Neuronal stem cell (in vitro differentiated cells): Measurements from ENCODE around the gene ZNF830. TPM values are rescaled to one million over a fixed set of nuclear protein-coding genes. Genes with fewer than 3 reads are reported as not detected.

Experiments
- DNase-seq: peaks from one replicate; pipeline ENCODE4 v3.0.0-alpha.2; 2013; ENCODE audit warnings: low spot score
- H2AFZ ChIP-seq: one replicate; pipeline ENCODE4 v1.6.1; 2013; ENCODE audit warnings: mild to moderate bottlenecking, low read length, inconsistent platforms
- H2AK5ac ChIP-seq: 2 replicates; pipeline ENCODE4 v1.6.1; 2013; ENCODE audit warnings: low read depth, mild to moderate bottlenecking, inconsistent platforms, low read length, moderate library complexity, mixed read lengths
- H2BK120ac ChIP-seq: 2 replicates; pipeline ENCODE4 v1.6.1; 2013; ENCODE audit warnings: low read depth, mild to moderate bottlenecking, inconsistent platforms, low read length, moderate library complexity, mixed read lengths
- H2BK12ac ChIP-seq: one replicate; pipeline ENCODE4 v1.6.1; 2013; ENCODE audit warnings: low read length, inconsistent platforms
- H2BK15ac ChIP-seq: 2 replicates; pipeline ENCODE4 v1.6.1; 2013; ENCODE audit warnings: mild to moderate bottlenecking, low read length, inconsistent platforms, mixed read lengths
- H2BK5ac ChIP-seq: one replicate; pipeline ENCODE4 v1.6.1; 2013; ENCODE audit warnings: inconsistent platforms, mild to moderate bottlenecking, low read length, moderate library complexity
- H3K14ac ChIP-seq: one replicate; pipeline ENCODE4 v1.6.1; 2013; ENCODE audit warnings: low read length, inconsistent platforms
- H3K18ac ChIP-seq: 2 replicates; pipeline ENCODE4 v1.6.1; 2013; ENCODE audit warnings: low read length, inconsistent platforms
- H3K23ac ChIP-seq: 2 replicates; pipeline ENCODE4 v1.6.1; 2013; ENCODE audit warnings: low read depth, mild to moderate bottlenecking, mixed read lengths, low read length, inconsistent platforms; ENCODE audit not compliant: poor library complexity
- H3K27ac ChIP-seq: replicated peaks from 3 replicates; pipeline ENCODE4 v1.5.1; 2013; ENCODE audit warnings: low read length, inconsistent platforms
- H3K27me3 ChIP-seq, 3 experiments: 2 replicates each; pipeline ENCODE4 v1.6.1; 2013; ENCODE audit warnings: low read length in 3 of 3, mild to moderate bottlenecking in 2 of 3, inconsistent platforms in 1 of 3, low read depth in 1 of 3, mixed read lengths in 1 of 3, moderate library complexity in 1 of 3; ENCODE audit not compliant: control insufficient read depth in 3 of 3, insufficient read depth in 3 of 3
- H3K36me3 ChIP-seq, 2 donors: replicated peaks in 1 of 2; 2 replicates each; pipeline ENCODE4 v1.6.1; 2013; ENCODE audit warnings: low read length in 2 of 2; ENCODE audit not compliant: control insufficient read depth in 2 of 2, insufficient read depth in 2 of 2
- H3K4ac ChIP-seq: 2 replicates; pipeline ENCODE4 v1.6.1; 2013; ENCODE audit warnings: inconsistent platforms, mild to moderate bottlenecking, low read length, moderate library complexity
- H3K4me1 ChIP-seq, 2 donors: 1 replicate in 1 of 2; 2 replicates in 1 of 2; pipeline ENCODE4 v1.6.1; 2013; ENCODE audit warnings: low read length in 2 of 2, low read depth in 1 of 2; ENCODE audit not compliant: control insufficient read depth in 2 of 2, insufficient read depth in 1 of 2
- H3K4me2 ChIP-seq: one replicate; pipeline ENCODE4 v1.6.1; 2013; ENCODE audit warnings: mild to moderate bottlenecking, low read length, inconsistent platforms; ENCODE audit not compliant: insufficient read depth, poor library complexity, severe bottlenecking
- H3K4me3 ChIP-seq, 2 donors: 2 replicates each; pipeline ENCODE4 v1.5.1; 2013; ENCODE audit warnings: low read length in 2 of 2, mild to moderate bottlenecking in 2 of 2, inconsistent platforms in 1 of 2, moderate library complexity in 1 of 2
- H3K79me1 ChIP-seq: one replicate; pipeline ENCODE4 v1.6.1; 2013; ENCODE audit warnings: low read depth, mild to moderate bottlenecking, inconsistent platforms, low read length, moderate library complexity
- H3K9ac ChIP-seq: one replicate; pipeline ENCODE4 v1.6.1; 2013; ENCODE audit warnings: mild to moderate bottlenecking, low read depth, low read length, inconsistent platforms; ENCODE audit not compliant: poor library complexity
- H3K9me3 ChIP-seq, 2 donors: replicated peaks in 1 of 2; 2 replicates each; pipeline versions ENCODE3 to v1.6.1; 2013; ENCODE audit warnings: low read length in 2 of 2, mild to moderate bottlenecking in 2 of 2, inconsistent platforms in 1 of 2, low read depth in 1 of 2, mixed read lengths in 1 of 2, moderate library complexity in 1 of 2; ENCODE audit not compliant: control insufficient read depth in 2 of 2, insufficient read depth in 1 of 2
- H4K8ac ChIP-seq: one replicate; pipeline ENCODE4 v1.6.1; 2013; ENCODE audit warnings: low read depth, mild to moderate bottlenecking, inconsistent platforms, low read length, moderate library complexity
- H4K91ac ChIP-seq: one replicate; pipeline ENCODE4 v1.6.1; 2013; ENCODE audit warnings: low read length, low read depth, mild to moderate bottlenecking, inconsistent platforms; ENCODE audit not compliant: poor library complexity
- WGBS, 2 donors: extraction: QIAGEN DNeasy Blood & Tissue Kit; methylation state at CpG; one replicate each; pipeline ENCODE4 v1.1.7; 2013; ENCODE audit warnings: missing lambda C conversion rate in 2 of 2, mixed read lengths in 1 of 2; ENCODE audit not compliant: insufficient read length in 2 of 2, insufficient replicate concordance in 1 of 2; ENCODE audit errors: extremely low coverage in 2 of 2; 5-methylcytosine and 5-hydroxymethylcytosine counted together
- polyA plus RNA-seq, 2 experiments: library from polyadenylated mRNA; stranded (reverse); fragments of 200-250 nt; gene quantifications; one replicate each; pipeline ENCODE4 v1.2.3, GENCODE V29; 2013

ZNF830 gene, protein sequence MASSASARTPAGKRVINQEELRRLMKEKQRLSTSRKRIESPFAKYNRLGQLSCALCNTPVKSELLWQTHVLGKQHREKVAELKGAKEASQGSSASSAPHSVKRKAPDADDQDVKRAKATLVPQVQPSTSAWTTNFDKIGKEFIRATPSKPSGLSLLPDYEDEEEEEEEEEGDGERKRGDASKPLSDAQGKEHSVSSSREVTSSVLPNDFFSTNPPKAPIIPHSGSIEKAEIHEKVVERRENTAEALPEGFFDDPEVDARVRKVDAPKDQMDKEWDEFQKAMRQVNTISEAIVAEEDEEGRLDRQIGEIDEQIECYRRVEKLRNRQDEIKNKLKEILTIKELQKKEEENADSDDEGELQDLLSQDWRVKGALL
- 12.3 TPM for polyA plus RNA-seq (2013, experiment 1 of 2)
- 13.6 TPM for polyA plus RNA-seq (2013, experiment 2 of 2)

DNA sequence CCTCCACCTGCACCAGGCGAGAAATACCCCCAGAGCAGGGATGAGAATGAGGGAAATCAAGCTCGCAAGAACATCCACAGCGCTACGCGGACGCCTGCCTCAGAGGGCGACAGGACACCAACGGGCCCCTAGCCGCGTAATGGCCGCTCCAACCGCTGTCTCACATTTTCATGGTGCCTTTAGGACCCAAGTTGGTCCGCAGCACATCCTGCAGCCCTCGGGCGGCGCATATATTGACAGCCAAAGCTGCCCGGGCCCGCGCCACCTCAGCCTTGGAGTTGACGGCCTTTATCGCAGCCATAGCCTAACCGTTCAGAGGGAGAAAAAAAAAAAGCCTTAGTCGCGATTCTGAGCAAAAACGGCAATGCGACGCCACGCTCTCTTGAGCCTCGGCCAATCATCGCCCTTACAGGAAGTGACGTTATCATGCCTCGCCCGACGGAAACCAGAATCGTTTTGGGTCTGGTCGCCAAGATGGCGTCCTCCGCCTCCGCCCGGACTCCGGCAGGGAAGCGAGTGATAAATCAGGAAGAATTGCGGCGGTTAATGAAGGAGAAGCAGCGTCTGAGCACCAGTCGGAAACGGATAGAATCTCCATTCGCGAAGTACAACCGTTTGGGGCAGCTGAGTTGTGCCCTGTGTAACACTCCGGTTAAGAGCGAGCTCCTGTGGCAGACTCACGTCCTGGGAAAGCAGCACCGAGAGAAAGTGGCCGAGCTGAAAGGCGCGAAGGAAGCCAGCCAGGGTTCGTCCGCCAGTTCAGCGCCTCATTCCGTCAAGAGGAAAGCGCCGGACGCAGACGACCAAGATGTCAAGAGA, at the start of gene ZNF830, which contains the start of gene CCT6B:
Gene ZNF830 (plus strand): TSS at position 448 of the 819 bp plus-strand sequence. CDS start 27 bp downstream, at position 475.
Gene CCT6B (minus strand): TSS at position 368 of the 819 bp plus-strand sequence. CDS start 67 bp downstream, at position 301.
- WGBS, 2 donors = no CpG with 5 or more reads among the region's 65 CpGs
- H3K4me2 ChIP-seq = peak within 1 kb of the TSS; percentile 82
- DNase-seq = peak; percentile 94

DNA sequence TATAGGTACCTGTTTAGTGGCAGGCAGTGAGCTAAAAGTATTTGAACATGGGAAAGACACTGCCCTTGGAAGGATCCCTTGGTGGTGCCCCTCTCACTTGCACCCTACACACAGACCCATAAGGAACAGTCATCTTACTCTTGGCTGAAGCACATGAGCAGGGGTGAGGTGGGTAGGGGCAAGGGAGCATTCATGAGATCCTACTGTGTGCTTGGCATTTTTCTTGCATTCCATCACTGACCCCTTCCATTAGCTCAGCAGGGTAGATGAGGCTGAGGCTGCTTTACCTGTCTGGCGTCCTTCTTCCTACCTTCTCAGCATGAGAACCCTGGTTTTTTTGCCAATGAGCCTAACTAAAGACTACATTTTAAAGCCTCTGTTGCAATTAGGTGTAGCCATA, 48.3 kb upstream of the ZNF830 start:
- Histone ChIP-seq H3K4me2 (no peak overlapping the region), H2BK5ac (no peak overlapping the region), H2AK5ac (no peak overlapping the region), H3K27me3 (no peaks in the 10 kb centered on the region), H4K8ac (no peak overlapping the region), H2BK15ac (no peak overlapping the region), H4K91ac (no peak overlapping the region), H2BK120ac (no peak overlapping the region), H2BK12ac (no peak overlapping the region), H3K4ac (no peak overlapping the region), H3K27ac (no peak overlapping the region), H3K18ac (no peak overlapping the region), H3K36me3 (no peaks in the 10 kb centered on the region), H3K4me3 (no peak overlapping the region), H3K23ac (no peak overlapping the region), H3K14ac (no peak overlapping the region), H3K4me1 (peaks cover 0 to 4% of the 10 kb centered on the region in 2 donors), H3K9ac (no peak overlapping the region), H3K79me1 (no peaks in the 10 kb centered on the region), H3K9me3 (no peaks in the 10 kb centered on the region), H2AFZ (no peak overlapping the region)
- WGBS, 2 donors = no CpG with 5 or more reads among the region's 1 CpG
- DNase-seq = no peak

More for the DNA sequence above, at the start of gene ZNF830, which contains the start of gene CCT6B:
- Histone ChIP-seq H4K91ac (no peak within 1 kb of the TSS), H3K9ac (peak within 1 kb of the TSS; percentile 97), H3K4me1 (peaks cover 5 to 7% of the 10 kb centered on the region in 2 donors), H3K4me3 (peak within 1 kb of the TSS; percentile 92 to 94), H3K36me3 (peaks cover 3 to 38% of the 10 kb centered on the region in 2 donors), H3K79me1 (peaks cover 7% of the 10 kb centered on the region), H2AK5ac (peak within 1 kb of the TSS; percentile 44), H3K27ac (peak within 1 kb of the TSS; percentile 30), H2BK5ac (peak within 1 kb of the TSS; percentile 63), H2AFZ (peak within 1 kb of the TSS; percentile 86), H3K23ac (peak within 1 kb of the TSS; percentile 50), H3K18ac (peak within 1 kb of the TSS; percentile 92), H4K8ac (peak within 1 kb of the TSS; percentile 98), H3K9me3 (no peaks in the 10 kb centered on the region), H3K27me3 (no peaks in the 10 kb centered on the region), H2BK120ac (peak within 1 kb of the TSS; percentile 0), H2BK15ac (no peak within 1 kb of the TSS), H2BK12ac (no peak within 1 kb of the TSS), H3K14ac (no peak within 1 kb of the TSS), H3K4ac (peak within 1 kb of the TSS; percentile 30)

DNA sequence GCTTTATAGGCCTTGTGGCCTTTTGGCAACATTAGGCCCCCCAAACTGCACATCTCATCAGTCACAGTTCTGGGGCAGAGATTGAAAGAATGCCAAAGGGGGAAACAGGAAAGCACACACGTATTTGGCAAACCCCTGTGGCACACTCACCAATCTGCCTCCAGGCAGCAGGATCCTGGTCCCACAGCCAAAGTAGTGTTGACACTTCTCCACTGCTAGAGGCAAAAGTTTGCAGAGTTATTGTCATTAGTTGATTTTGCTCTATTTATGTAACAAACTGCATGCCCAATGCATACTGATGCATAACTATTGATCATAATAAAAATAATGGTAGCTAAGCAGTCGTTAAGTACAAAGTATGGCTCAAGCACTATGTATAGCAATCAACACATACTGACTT, 45.2 kb upstream of the ZNF830 start:
- no peak for DNase-seq
- Histone ChIP-seq H4K8ac (no peak overlapping the region), H3K4me2 (no peak overlapping the region), H2AK5ac (no peak overlapping the region), H3K23ac (no peak overlapping the region), H2BK15ac (no peak overlapping the region), H2BK120ac (no peak overlapping the region), H3K36me3 (no peaks in the 10 kb centered on the region), H2BK5ac (no peak overlapping the region), H3K9ac (no peak overlapping the region), H4K91ac (no peak overlapping the region), H3K79me1 (no peaks in the 10 kb centered on the region), H3K4me1 (peaks cover 0 to 2% of the 10 kb centered on the region in 2 donors), H3K4ac (no peak overlapping the region), H3K9me3 (no peaks in the 10 kb centered on the region), H3K27me3 (no peaks in the 10 kb centered on the region), H3K18ac (no peak overlapping the region), H3K4me3 (no peak overlapping the region), H3K14ac (no peak overlapping the region), H2AFZ (no peak overlapping the region), H3K27ac (no peak overlapping the region), H2BK12ac (no peak overlapping the region)
- WGBS, 2 donors = no CpG with 5 or more reads among the region's 2 CpGs

DNA sequence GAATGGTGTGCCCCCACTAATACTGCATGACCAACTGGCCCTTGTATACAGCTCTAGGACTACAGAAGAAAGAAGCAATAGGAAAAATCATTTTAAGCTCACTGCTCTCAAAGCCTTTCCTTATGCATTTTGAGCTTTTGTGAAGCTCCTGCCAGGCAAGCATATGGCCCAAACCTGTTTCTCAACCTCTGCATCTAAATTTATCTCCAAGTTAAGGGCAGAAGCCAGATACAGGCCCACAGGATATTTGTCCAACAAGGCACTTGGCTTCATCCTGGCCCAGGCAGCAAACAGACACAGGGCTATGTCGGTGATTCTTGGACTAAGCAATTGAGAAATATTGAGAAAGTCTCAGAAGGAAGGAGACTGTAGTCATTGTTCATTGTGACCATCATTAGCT, 44.0 kb upstream of the ZNF830 start:
- no peak overlapping the region for H2AFZ ChIP-seq
- H3K4me2 ChIP-seq = no peak overlapping the region
- no peak overlapping the region for H2BK15ac ChIP-seq
- H3K23ac ChIP-seq = no peak overlapping the region
- H3K79me1 ChIP-seq = no peaks in the 10 kb centered on the region
- H3K9me3 ChIP-seq = no peaks in the 10 kb centered on the region
- no peak overlapping the region for H3K4me3 ChIP-seq
- no peak overlapping the region for H2BK5ac ChIP-seq
- no peak overlapping the region for H3K14ac ChIP-seq
- H3K4me1 ChIP-seq = peaks cover 0 to 2% of the 10 kb centered on the region in 2 donors
- no peak overlapping the region for H2AK5ac ChIP-seq
- no peak overlapping the region for H3K18ac ChIP-seq
- H2BK12ac ChIP-seq = no peak overlapping the region
- no peak for DNase-seq
- WGBS, 2 donors = no CpG with 5 or more reads among the region's 1 CpG
- H4K8ac ChIP-seq = no peak overlapping the region
- no peak overlapping the region for H3K4ac ChIP-seq
- H4K91ac ChIP-seq = no peak overlapping the region
- H3K27ac ChIP-seq = no peak overlapping the region
- no peak overlapping the region for H2BK120ac ChIP-seq
- no peak overlapping the region for H3K9ac ChIP-seq
- no peaks in the 10 kb centered on the region for H3K27me3 ChIP-seq
- no peaks in the 10 kb centered on the region for H3K36me3 ChIP-seq
